RWPE1 (cell line): ENCODE data around the gene ITGB7.

Experiments
- CTCF ChIA-PET: fragments of 350-600 bp; sonication (Branson Sonifier 250); formaldehyde crosslinking; extraction: SDS; loops from one replicate; lab custom pipeline; 2021; lab: Yijun Ruan, JAX
- POLR2A ChIA-PET: fragments of 400-600 bp; formaldehyde crosslinking; extraction: SDS; loops from one replicate; lab custom pipeline; 2020; ENCODE audit warnings: antibody characterized with exemption; ENCODE audit not compliant: low non-redundant PET; lab: Yijun Ruan, JAX
- DNase-seq: peaks from one replicate; pipeline ENCODE4 v3.0.0; 2012; ENCODE audit warnings: low spot score
- H3K27ac ChIP-seq: fragments of 450-650 bp; 2 replicates; pipeline ENCODE4 v1.5.1; 2017
- CTCF ChIP-seq: fragments of 450-650 bp; conservative IDR thresholded peaks from 2 replicates; pipeline ENCODE4 v1.5.1; 2017; ENCODE audit warnings: low read depth, mild to moderate bottlenecking

The ITGB7 gene

DNA sequence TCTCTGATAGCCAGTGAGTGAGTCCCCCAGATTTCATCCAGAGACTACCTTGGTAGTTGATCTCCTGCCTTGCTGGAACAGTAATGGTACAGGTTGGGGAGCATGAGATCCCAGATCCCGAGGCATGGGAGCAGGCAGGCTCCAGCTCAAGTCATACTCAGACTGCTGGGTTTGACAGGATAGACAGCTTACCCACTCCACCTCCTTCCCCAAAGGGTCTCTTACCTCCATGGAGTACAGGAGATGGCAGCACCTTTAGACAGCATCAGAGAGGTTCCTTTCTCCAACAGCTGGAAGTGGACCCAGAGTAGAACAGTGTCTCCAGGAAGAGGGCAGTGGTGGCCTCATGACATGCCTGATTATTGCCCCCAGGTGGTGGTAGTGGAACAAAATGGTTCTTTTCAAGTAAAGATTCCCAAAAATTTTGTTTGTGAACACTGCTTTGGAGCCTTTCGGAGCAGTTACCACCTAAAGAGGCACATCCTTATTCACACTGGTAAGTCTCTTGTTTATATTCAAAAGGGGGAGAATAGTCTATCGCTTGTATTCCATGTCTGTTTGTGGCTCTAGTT is 21.4 kb downstream of the ITGB7 start:
- ChIA-PET POLR2A (no interaction called here), CTCF (interaction anchor here (0.8 kb wide), 1 partner anchor 13 kb away, joined by 3 read pairs; no protein-coding TSS in a partner anchor)
- no peak overlapping the region for H3K27ac ChIP-seq
- no peak for DNase-seq
- no peak for TF ChIP-seq CTCF

DNA sequence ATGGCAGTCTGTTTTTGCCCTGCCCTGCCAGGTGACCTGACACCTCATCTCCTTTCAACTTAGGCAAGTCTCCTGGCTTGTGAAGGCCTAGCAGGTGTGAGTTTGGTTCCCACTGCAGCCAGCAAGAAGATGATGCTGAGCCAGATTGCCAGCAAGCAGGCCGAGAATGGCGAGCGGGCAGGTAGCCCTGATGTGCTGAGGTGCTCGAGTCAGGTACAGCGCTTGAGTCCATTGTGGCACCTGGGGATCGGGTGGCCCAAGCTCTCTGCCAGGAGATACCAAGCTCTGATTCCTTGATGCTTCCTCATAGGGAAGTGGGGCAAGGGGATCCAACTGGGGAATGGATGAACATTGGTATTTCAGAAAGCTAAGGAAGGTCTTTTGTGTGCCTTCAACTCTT is 22.2 kb downstream of the ITGB7 start:
- ChIA-PET CTCF (no interaction called here), POLR2A (no interaction called here)
- H3K27ac ChIP-seq: no peak overlapping the region
- no peak for DNase-seq
- no peak for TF ChIP-seq CTCF

DNA sequence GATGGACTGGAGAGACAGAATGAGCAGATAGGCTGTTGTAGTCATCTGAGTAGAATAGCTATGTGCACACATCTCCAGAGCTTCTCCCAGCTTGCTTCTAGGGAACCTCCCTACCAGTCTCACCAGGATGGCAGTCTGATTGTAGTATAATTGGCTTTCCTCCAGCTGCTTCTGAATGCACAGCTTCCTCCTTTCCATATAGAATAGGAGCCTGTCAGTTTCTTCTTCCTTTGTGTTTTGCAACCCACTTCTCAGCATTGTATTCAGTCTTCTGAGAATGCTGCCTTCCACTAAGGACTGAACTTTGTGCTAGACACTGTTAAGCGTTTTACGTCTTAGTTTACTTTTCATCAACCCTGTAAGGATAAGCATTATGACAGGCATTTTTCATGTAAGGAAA is 24.1 kb downstream of the ITGB7 start:
- H3K27ac ChIP-seq: no peak overlapping the region
- TF ChIP-seq CTCF: no peak
- ChIA-PET CTCF (interaction anchor here (0.6 kb wide), 1 partner anchor 56 kb away, joined by 4 read pairs; no protein-coding TSS in a partner anchor), POLR2A (no interaction called here)
- no peak for DNase-seq

GRCh38 chr12:53181935-53182334 is 25.1 kb downstream of the ITGB7 start:
- H3K27ac ChIP-seq: no peak overlapping the region
- POLR2A ChIA-PET: no interaction called here
- CTCF ChIA-PET: interaction anchor here (1.0 kb wide), 1 partner anchor 9 kb away, joined by 4 read pairs; no protein-coding TSS in a partner anchor
- no peak for TF ChIP-seq CTCF
- DNase-seq: no peak

DNA sequence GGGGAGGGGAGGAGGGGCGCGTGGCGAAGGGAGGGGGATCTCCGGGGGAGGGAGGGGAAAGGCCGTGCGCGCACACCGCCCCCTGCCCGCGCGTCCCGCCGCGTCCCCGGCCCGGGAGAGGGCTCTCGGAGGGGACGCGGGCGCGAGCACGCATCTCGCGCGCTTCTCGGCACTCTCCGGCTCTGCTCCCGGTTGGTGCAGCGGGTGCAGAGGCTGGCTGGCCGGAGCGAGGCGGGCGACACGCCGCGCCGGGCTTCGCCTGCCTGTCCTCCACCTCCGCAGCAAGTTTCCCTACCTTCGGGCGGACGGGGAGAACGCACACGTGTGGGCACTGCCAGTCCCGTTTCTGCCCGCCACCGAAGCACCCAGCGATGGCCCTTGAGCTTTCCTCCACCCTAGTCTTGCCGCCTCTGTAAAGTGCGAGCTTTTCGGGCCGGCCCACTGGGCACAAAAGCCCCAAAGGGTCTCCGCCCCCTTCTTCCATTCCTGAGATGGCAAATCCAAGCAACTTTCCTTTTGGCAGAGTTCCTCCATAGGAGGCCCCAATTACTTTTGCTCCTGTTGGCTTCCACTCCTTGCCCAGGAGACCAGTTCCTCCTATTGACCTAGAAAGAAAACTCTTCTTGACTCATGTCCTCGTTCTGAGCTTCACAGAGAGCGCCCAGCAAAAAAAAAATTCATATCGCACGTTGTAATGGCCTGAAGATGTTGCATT is 26.0 kb downstream of the ITGB7 start:
- ChIA-PET CTCF (interaction anchor here (0.9 to 1.0 kb wide), 3 partner anchors 9 to 82 kb away, joined by 4 read pairs; no protein-coding TSS in a partner anchor), POLR2A (no interaction called here)
- TF ChIP-seq CTCF: no peak
- peak; percentile 81 for DNase-seq
- peak overlapping the region; percentile 98 for H3K27ac ChIP-seq

DNA sequence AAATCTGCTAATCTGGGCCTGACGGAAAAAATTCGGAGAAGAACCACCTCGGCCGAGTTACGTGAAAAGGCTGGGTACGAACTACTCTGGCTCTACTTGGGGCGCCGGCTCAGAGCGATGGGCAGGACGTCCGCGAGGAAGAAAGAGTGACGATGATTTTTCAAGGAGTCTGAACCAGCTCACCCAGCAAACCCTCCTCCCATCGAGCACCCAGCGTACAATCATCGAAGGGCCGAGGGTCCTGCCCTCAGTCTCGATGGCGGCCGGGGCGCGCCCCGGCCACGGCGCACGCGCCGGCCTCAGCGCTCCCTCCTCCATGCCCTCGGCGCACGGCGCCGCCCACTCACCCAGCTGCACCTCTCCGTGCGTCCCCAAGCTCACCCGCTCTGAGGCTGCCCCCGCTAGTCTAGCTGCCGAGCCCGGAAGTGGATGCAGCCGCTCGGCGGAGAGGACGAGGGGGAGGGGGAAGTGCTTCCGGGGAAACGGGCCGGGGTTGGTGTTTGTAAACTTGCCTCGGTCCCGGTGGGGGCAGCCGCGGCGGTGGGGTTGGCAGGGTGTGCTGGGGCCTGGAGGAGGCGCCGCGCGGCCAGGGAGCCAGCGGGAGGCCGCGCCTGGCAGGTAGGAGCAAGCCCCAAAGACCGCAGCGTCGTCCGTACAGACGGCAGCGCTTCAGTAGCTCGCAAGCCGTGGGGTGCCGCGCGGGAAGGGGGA is 26.7 kb downstream of the ITGB7 start, which contains the start of the genes CSAD and ZNF740:
Gene CSAD, minus strand, starts transcription at position 706 of the 711 bp plus-strand sequence. CDS start 7,455 bp downstream, outside the sequence.
Gene ZNF740, plus strand, starts transcription at position 503 of the 711 bp plus-strand sequence. CDS start 1,262 bp downstream, outside the sequence.
- TF ChIP-seq CTCF: no peak
- POLR2A ChIA-PET: no interaction called here
- CTCF ChIA-PET: interaction anchor here (0.6 to 1.1 kb wide), 4 partner anchors 17 to 115 kb away, joined by 4 to 6 read pairs (median 4); no protein-coding TSS in a partner anchor
- peak within 1 kb of the TSS; percentile 98 for H3K27ac ChIP-seq
- peak; percentile 95 for DNase-seq
